Esophagus squamous epithelium (tissue), 4 donors: Measurements from ENCODE around the gene BATF.

ENCODE experiments used
- POLR2A ChIP-seq, 4 donors: fragments of 450-650 bp; IDR thresholded peaks; one replicate each; pipeline ENCODE4 v1.6.1; 2017; ENCODE audit warnings: antibody characterized with exemption in 4 of 4, mild to moderate bottlenecking in 4 of 4, moderate library complexity in 3 of 4
- TF ChIP-seq, protein P1 (sequence below), 6 experiments: fragments of 450-650 bp in 4 of 6; fragments of 200-600 bp in 2 of 6; sonication (generic) in 2 of 6; IDR thresholded peaks; one replicate each; pipeline ENCODE4 v1.5.1; 2016 to 2019; ENCODE audit warnings: antibody characterized with exemption in 6 of 6, mild to moderate bottlenecking in 4 of 6, moderate library complexity in 4 of 6

DNA sequence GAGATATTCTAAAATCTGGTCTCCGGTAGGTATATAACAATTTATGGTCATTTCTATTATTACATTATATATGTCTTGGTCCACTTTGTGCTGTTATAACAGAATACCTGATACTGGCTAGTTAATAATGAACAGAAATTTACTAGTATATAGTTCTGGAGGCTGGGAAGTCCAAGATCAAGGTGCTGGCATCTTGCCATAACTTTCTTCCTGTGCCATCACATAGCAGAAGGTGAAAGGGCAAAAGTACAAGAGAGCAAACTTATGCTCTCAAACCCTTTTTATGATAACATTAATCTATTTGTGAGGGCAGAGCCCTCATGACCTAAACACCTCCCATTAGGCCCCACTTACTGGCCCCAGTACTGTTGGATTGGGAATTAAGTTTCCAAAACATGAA, 17.9 kb upstream of the BATF start:
- TF ChIP-seq, protein P1, sequence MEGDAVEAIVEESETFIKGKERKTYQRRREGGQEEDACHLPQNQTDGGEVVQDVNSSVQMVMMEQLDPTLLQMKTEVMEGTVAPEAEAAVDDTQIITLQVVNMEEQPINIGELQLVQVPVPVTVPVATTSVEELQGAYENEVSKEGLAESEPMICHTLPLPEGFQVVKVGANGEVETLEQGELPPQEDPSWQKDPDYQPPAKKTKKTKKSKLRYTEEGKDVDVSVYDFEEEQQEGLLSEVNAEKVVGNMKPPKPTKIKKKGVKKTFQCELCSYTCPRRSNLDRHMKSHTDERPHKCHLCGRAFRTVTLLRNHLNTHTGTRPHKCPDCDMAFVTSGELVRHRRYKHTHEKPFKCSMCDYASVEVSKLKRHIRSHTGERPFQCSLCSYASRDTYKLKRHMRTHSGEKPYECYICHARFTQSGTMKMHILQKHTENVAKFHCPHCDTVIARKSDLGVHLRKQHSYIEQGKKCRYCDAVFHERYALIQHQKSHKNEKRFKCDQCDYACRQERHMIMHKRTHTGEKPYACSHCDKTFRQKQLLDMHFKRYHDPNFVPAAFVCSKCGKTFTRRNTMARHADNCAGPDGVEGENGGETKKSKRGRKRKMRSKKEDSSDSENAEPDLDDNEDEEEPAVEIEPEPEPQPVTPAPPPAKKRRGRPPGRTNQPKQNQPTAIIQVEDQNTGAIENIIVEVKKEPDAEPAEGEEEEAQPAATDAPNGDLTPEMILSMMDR (IDR thresholded peaks at IDR 0.05) = no peak
- no peak for TF ChIP-seq POLR2A (IDR thresholded peaks at IDR 0.05)
